HG03558 (cell line): ENCODE measurements around the gene IMMT.

Source experiments
- ATAC-seq: cut with Tn5 transposase; IDR thresholded peaks from one replicate; pipeline ENCODE4 v1.9.1; 2021; ENCODE audit warnings: moderate number of reproducible peaks; ENCODE audit not compliant: unreplicated experiment; ENCODE audit errors: extremely low read depth

IMMT gene

GRCh38 chr2:86226636-86227520, 31.6 kb upstream of the IMMT start:
- no peak for ATAC-seq

GRCh38 chr2:86226070-86226469, 30.8 kb upstream of the IMMT start:
- ATAC-seq: no peak

GRCh38 chr2:86225581-86225980, 30.3 kb upstream of the IMMT start:
- ATAC-seq: no peak

- no peak for ATAC-seq
Measured at GRCh38 chr2:86224645-86225355, 29.5 kb upstream of the IMMT start.

GRCh38 chr2:86223927-86224560, 28.8 kb upstream of the IMMT start:
- no peak for ATAC-seq

- no peak for ATAC-seq
Measured at GRCh38 chr2:86223140-86223926, 28.1 kb upstream of the IMMT start.

GRCh38 chr2:86221066-86221684, 25.9 kb upstream of the IMMT start:
- ATAC-seq: no peak

GRCh38 chr2:86219896-86220295, 24.6 kb upstream of the IMMT start:
- no peak for ATAC-seq

- ATAC-seq: no peak
Measured at GRCh38 chr2:86218124-86218523, 22.9 kb upstream of the IMMT start.

- no peak for ATAC-seq
Measured at GRCh38 chr2:86216575-86217555, 21.6 kb upstream of the IMMT start.

- no peak for ATAC-seq
Measured at GRCh38 chr2:86214503-86214832, 19.2 kb upstream of the IMMT start.

- ATAC-seq: no peak
Measured at GRCh38 chr2:86213699-86214502, 18.6 kb upstream of the IMMT start.

- ATAC-seq: no peak
Measured at GRCh38 chr2:86213056-86213455, 17.8 kb upstream of the IMMT start.

- no peak for ATAC-seq
Measured at GRCh38 chr2:86211796-86212188, 16.5 kb upstream of the IMMT start.

- ATAC-seq: no peak
Measured at GRCh38 chr2:86211033-86211795, 16.0 kb upstream of the IMMT start.

GRCh38 chr2:86204458-86204857, 9.2 kb upstream of the IMMT start:
- ATAC-seq: no peak

- no peak for ATAC-seq
Measured at GRCh38 chr2:86203614-86204013, 8.4 kb upstream of the IMMT start.
